ENCODE measurements around the gene FANCD2OS.

FANCD2OS gene

GRCh38 chr3:10155123-10155472 is 47.0 kb upstream of the FANCD2OS start:
- H3F3A ChIP-seq (ENCODE audit: low read depth), result no peaks in the 10 kb centered on the region
- H3K27me3 ChIP-seq (ENCODE audit: insufficient read depth, low read length, poor library complexity, severe bottlenecking), result no peaks in the 10 kb centered on the region
- no peak overlapping the region for H3K4me2 ChIP-seq (ENCODE audit: low read depth, low read length, poor library complexity, severe bottlenecking)
- peaks cover 21% of the 10 kb centered on the region; the same call in 1 of the 2 replicates for H3K36me3 ChIP-seq (ENCODE audit: insufficient read depth, low read length)
- H3K9me2 ChIP-seq (replicated peaks; ENCODE audit: low read depth, low read length), result no peaks in the 10 kb centered on the region
- no peak for TF ChIP-seq EZH2phosphoT487 (IDR thresholded peaks at IDR 0.05; ENCODE audit: borderline replicate concordance)
- TF ChIP-seq, protein P1, sequence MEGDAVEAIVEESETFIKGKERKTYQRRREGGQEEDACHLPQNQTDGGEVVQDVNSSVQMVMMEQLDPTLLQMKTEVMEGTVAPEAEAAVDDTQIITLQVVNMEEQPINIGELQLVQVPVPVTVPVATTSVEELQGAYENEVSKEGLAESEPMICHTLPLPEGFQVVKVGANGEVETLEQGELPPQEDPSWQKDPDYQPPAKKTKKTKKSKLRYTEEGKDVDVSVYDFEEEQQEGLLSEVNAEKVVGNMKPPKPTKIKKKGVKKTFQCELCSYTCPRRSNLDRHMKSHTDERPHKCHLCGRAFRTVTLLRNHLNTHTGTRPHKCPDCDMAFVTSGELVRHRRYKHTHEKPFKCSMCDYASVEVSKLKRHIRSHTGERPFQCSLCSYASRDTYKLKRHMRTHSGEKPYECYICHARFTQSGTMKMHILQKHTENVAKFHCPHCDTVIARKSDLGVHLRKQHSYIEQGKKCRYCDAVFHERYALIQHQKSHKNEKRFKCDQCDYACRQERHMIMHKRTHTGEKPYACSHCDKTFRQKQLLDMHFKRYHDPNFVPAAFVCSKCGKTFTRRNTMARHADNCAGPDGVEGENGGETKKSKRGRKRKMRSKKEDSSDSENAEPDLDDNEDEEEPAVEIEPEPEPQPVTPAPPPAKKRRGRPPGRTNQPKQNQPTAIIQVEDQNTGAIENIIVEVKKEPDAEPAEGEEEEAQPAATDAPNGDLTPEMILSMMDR (conservative IDR thresholded peaks at IDR 0.05; ENCODE audit: low read length), result no peak
- no peaks in the 10 kb centered on the region for H3K9me3 ChIP-seq (ENCODE audit: insufficient read depth, low read depth, low read length)
- H4K20me1 ChIP-seq (ENCODE audit: insufficient read depth, low read length, poor library complexity, severe bottlenecking), result no peaks in the 10 kb centered on the region
- H2AFZ ChIP-seq (ENCODE audit: low read length), result no peak overlapping the region
- no peak overlapping the region for H3K4me3 ChIP-seq (ENCODE audit: low read length, poor library complexity, severe bottlenecking)
- no peaks in the 10 kb centered on the region for H3K79me2 ChIP-seq (ENCODE audit: insufficient read depth, low read length)
- H3K4me1 ChIP-seq (ENCODE audit: insufficient read depth, low read length, poor library complexity, severe bottlenecking), result no peaks in the 10 kb centered on the region
- H3K9ac ChIP-seq (ENCODE audit: low read depth, low read length, poor library complexity, severe bottlenecking), result no peak overlapping the region

- no peak overlapping the region for H3K4me3 ChIP-seq (ENCODE audit: low read length, poor library complexity, severe bottlenecking)
- no peak overlapping the region for H3K4me2 ChIP-seq (ENCODE audit: low read depth, low read length, poor library complexity, severe bottlenecking)
- no peak overlapping the region for H2AFZ ChIP-seq (ENCODE audit: low read length)
- H3K79me2 ChIP-seq (ENCODE audit: insufficient read depth, low read length), result no peaks in the 10 kb centered on the region
- H3F3A ChIP-seq (ENCODE audit: low read depth), result no peaks in the 10 kb centered on the region
- H3K4me1 ChIP-seq (ENCODE audit: insufficient read depth, low read length, poor library complexity, severe bottlenecking), result no peaks in the 10 kb centered on the region
- no peaks in the 10 kb centered on the region for H3K27me3 ChIP-seq (ENCODE audit: insufficient read depth, low read length, poor library complexity, severe bottlenecking)
- H3K36me3 ChIP-seq (ENCODE audit: insufficient read depth, low read length), result peaks cover 27% of the 10 kb centered on the region
- no peak overlapping the region for H3K9ac ChIP-seq (ENCODE audit: low read depth, low read length, poor library complexity, severe bottlenecking)
- H3K9me2 ChIP-seq (replicated peaks; ENCODE audit: low read depth, low read length), result no peaks in the 10 kb centered on the region
- H4K20me1 ChIP-seq (ENCODE audit: insufficient read depth, low read length, poor library complexity, severe bottlenecking), result no peaks in the 10 kb centered on the region
- no peak for TF ChIP-seq EZH2phosphoT487 (IDR thresholded peaks at IDR 0.05; ENCODE audit: borderline replicate concordance)
- TF ChIP-seq, protein P1 (conservative IDR thresholded peaks at IDR 0.05; ENCODE audit: low read length), result no peak
- no peaks in the 10 kb centered on the region for H3K9me3 ChIP-seq (ENCODE audit: insufficient read depth, low read depth, low read length)
Measured at GRCh38 chr3:10154335-10155122, 46.5 kb upstream of the FANCD2OS start.

DNA sequence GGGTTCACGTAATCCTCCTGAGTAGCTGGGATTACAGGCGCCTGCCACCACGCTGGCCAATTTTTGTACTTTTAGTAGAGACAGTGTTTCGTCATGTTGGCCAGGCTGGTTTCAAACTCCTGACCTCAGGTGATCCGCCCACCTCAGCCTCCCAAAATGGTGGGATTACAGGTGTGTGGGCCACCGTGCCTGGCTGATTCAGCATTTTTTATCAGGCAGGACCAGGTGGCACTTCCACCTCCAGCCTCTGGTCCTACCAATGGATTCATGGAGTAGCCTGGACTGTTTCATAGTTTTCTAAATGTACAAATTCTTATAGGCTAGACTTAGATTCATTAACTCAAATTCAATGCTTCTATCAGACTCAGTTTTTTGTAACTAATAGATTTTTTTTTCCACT is 42.9 kb upstream of the FANCD2OS start:
- H3K27me3 ChIP-seq (ENCODE audit: insufficient read depth, low read length, poor library complexity, severe bottlenecking), result no peaks in the 10 kb centered on the region
- H3K36me3 ChIP-seq (ENCODE audit: insufficient read depth, low read length), result peaks cover 32% of the 10 kb centered on the region

More for the DNA sequence above, 42.9 kb upstream of the FANCD2OS start:
- TF ChIP-seq, protein P1 (conservative IDR thresholded peaks at IDR 0.05; ENCODE audit: low read length), result no peak
- no peak for TF ChIP-seq EZH2phosphoT487 (IDR thresholded peaks at IDR 0.05; ENCODE audit: borderline replicate concordance)
- Histone ChIP-seq H3K9ac (ENCODE audit: low read depth, low read length, poor library complexity, severe bottlenecking) (no peak overlapping the region), H2AFZ (ENCODE audit: low read length) (no peak overlapping the region), H3K4me3 (ENCODE audit: low read length, poor library complexity, severe bottlenecking) (no peak overlapping the region), H4K20me1 (ENCODE audit: insufficient read depth, low read length, poor library complexity, severe bottlenecking) (peaks cover 10% of the 10 kb centered on the region), H3K9me3 (ENCODE audit: insufficient read depth, low read depth, low read length) (no peaks in the 10 kb centered on the region), H3K79me2 (ENCODE audit: insufficient read depth, low read length) (peaks cover 26% of the 10 kb centered on the region), H3K4me1 (ENCODE audit: insufficient read depth, low read length, poor library complexity, severe bottlenecking) (peaks cover 10% of the 10 kb centered on the region), H3F3A (ENCODE audit: low read depth) (no peaks in the 10 kb centered on the region), H3K9me2 (replicated peaks; ENCODE audit: low read depth, low read length) (no peaks in the 10 kb centered on the region), H3K4me2 (ENCODE audit: low read depth, low read length, poor library complexity, severe bottlenecking) (no peak overlapping the region)
